GM23248 (cell line): ENCODE data around the gene NCOA5.

Experiments used
- EZH2 ChIP-seq: fragments of 200-600 bp; sonication (generic); IDR thresholded peaks from 2 replicates; pipeline ENCODE4 v1.6.1; 2018; ENCODE audit warnings: antibody characterized with exemption, mild to moderate bottlenecking; ENCODE audit not compliant: insufficient read depth, poor library complexity, severe bottlenecking
- EZH2phosphoT487 ChIP-seq: fragments of 200-600 bp; sonication (generic); IDR thresholded peaks from 2 replicates; pipeline ENCODE4 v1.6.1; 2018; ENCODE audit warnings: antibody characterized with exemption, moderate library complexity, mild to moderate bottlenecking, low read depth; ENCODE audit not compliant: insufficient read depth

- TF ChIP-seq EZH2phosphoT487 (no peak), EZH2 (no peak)
Observed at GRCh38 chr20:46127396-46128010, 37.7 kb upstream of the NCOA5 start.
